OCI-LY1 (cell line): Measurements from ENCODE around the gene RYR3.

ENCODE experiments used
- CTCF ChIP-seq: fragments of 200-600 bp; sonication (generic), shearing (Covaris generic); IDR thresholded peaks from 2 replicates; pipeline ENCODE4 v1.5.1; 2017; ENCODE audit warnings: mild to moderate bottlenecking, antibody characterized with exemption, low read length, moderate library complexity, mixed read lengths
- EZH2 ChIP-seq: fragments of 200-600 bp; sonication (generic), shearing (Covaris generic); IDR thresholded peaks from 2 replicates; pipeline ENCODE4 v1.8.0; 2017; ENCODE audit warnings: borderline replicate concordance, mixed run types, mild to moderate bottlenecking, antibody characterized with exemption, low read length, moderate library complexity, mixed read lengths

GRCh38 chr15:33737687-33738601 is 427.2 kb downstream of the RYR3 start:
- TF ChIP-seq EZH2, result no peak
- peak; percentile 80 for TF ChIP-seq CTCF
